ENCODE results near the gene AGA. TPM values are rescaled to one million over a fixed set of nuclear protein-coding genes. Genes with fewer than 3 reads are reported as not detected.
A peak's percentile ranks its signal among the peaks of the same experiment; 100 is the strongest.

The AGA gene
- total RNA-seq (10 to 100 TPM; 20.4 to 28.4 (median 24.0) TPM), polyA plus RNA-seq (10 to 100 TPM; 27.0 to 32.8 TPM), total RNA-seq (13.7 reads per million, percentile 42 among the genes with 10 or more reads in this experiment)

DNA sequence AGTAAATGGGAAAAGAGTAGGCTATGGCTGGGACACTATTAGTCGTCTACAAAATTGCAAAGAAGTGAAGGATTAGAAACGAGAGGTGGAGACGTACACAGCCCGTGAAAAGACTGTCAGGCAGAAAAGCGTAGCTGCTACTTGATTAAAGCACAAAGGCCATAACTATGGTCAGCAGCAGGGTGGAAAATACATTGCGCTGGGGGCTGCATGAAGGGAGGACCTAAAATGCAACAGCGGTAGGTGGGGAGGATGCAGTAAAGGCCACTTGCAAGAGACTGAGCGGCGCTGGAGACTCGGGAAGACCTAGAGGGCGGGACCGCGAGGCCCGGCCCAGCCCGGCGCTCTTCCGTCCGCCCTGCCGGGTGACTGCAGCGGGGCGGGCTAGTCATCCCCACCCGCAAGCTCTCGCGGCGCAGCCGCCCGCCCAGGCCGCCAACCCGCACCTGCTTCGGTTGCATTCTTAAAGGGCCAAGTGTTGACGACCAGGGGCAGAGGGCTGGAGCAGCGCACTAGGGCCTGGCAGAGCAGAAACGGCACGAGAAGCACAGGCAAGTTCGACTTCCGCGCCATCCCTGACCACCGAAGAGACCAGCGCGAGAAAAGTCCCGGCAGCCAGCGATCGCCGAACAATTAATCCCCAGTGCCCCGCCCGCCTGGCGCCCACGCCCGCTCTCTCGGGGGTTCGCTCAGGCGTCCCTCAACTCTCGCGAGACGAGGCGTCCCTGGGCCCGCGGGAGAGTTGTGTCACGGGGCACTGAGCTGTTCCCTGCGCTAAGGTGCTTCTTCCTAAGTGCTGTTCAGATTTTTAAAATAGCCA is at the start of gene AGA:
TSS of gene AGA (minus strand) at position 635 of the 820 bp plus-strand sequence. CDS start at position 573, 62 bp downstream.
- H3K4me3 ChIP-seq (ENCODE audit: low read length): peak within 1 kb of the TSS; percentile 91
- H3K36me3 Mint-ChIP-seq: peaks cover 3 to 28% (median 11%) of the 10 kb centered on the region in 5 donors
- H3K27me3 ChIP-seq (ENCODE audit: control insufficient read depth in 2 of 2, insufficient read depth in 2 of 2, low read length in 2 of 2): no peaks in the 10 kb centered on the region
- ChIA-PET POLR2A (interaction anchor here (0.6 to 3.0 kb wide), 15 partner anchors 10 to 1416 kb away, joined by 3 to 72 read pairs (median 5); partner anchors contain the start of gene NEIL3), CTCF (interaction anchor here (1.5 to 2.0 kb wide), 3 partner anchors 48 to 75 kb away, joined by 5 to 6 read pairs (median 6); no protein-coding TSS in a partner anchor)
- H3K36me3 ChIP-seq (ENCODE audit: control insufficient read depth in 2 of 3, insufficient read depth in 3 of 3, low read length in 3 of 3): peaks cover 3 to 11% (median 8%) of the 10 kb centered on the region in 3 experiments
- ATAC-seq (peak; percentile 95), DNase-seq (peak; percentile 92 to 96 (median 95))
- peak within 1 kb of the TSS; percentile 83 for H3K27ac ChIP-seq (ENCODE audit: low read depth, low read length)
- no peaks in the 10 kb centered on the region for H3K27me3 Mint-ChIP-seq
- H3K9me3 Mint-ChIP-seq: no peaks in the 10 kb centered on the region
- peak within 1 kb of the TSS; percentile 85 to 96 (median 91) for H3K4me3 Mint-ChIP-seq
- H3K4me1 ChIP-seq (ENCODE audit: control insufficient read depth in 2 of 2, insufficient read depth in 2 of 2, low read length in 2 of 2): peaks cover 12 to 13% of the 10 kb centered on the region in 2 donors
- H3K4me1 Mint-ChIP-seq: peaks cover 17 to 44% (median 33%) of the 10 kb centered on the region in 7 donors
- intact Hi-C loops (cut with micrococcal nuclease): loop anchor here (1.0 to 5.0 kb wide), 12 partner anchors 40 to 1247 kb away; partner anchors contain the start of genes NEIL3 (in 2 of the 2), SPATA4 (in 1 of the 2) and SPCS3 (in 1 of the 2)
- peak within 1 kb of the TSS; percentile 90 to 100 (median 94) for H3K27ac Mint-ChIP-seq
- no peaks in the 10 kb centered on the region for H3K9me3 ChIP-seq (ENCODE audit: control insufficient read depth in 2 of 3, low read length in 3 of 3)

DNA sequence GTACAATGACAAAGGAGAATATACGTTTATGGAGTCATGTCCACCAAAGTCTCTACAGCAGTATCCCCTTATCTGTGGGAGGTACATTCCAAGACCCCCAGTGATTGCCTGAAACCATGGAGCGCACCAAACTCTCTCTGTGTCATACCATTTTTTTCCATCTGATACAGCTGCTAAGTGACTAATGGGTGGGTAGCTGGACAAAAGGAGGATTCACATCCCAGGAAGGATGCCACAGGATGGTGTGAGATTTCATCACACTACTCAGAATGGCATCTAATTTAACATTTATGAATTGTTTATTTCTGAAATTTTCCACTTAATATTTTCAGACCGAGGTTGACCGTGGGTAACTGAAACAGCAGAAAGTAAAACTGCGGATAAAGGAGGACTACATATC is 49.8 kb upstream of the AGA start:
- Histone ChIP-seq H3K27me3 (ENCODE audit: control insufficient read depth in 2 of 2, insufficient read depth in 2 of 2, low read length in 2 of 2) (no peaks in the 10 kb centered on the region), H3K27ac (ENCODE audit: low read depth, low read length) (no peak overlapping the region), H3K36me3 (ENCODE audit: control insufficient read depth in 2 of 3, insufficient read depth in 3 of 3, low read length in 3 of 3) (no peaks in the 10 kb centered on the region), H3K4me3 (ENCODE audit: low read length) (no peak overlapping the region), H3K4me1 (ENCODE audit: control insufficient read depth in 2 of 2, insufficient read depth in 2 of 2, low read length in 2 of 2) (no peaks in the 10 kb centered on the region), H3K9me3 (ENCODE audit: control insufficient read depth in 2 of 3, low read length in 3 of 3) (no peaks in the 10 kb centered on the region)
- H3K27ac Mint-ChIP-seq: no peak overlapping the region
- POLR2A ChIA-PET: no interaction called here
- ATAC-seq (no peak), DNase-seq (no peak)
- H3K9me3 Mint-ChIP-seq: no peaks in the 10 kb centered on the region
- no peak overlapping the region for H3K4me3 Mint-ChIP-seq
- H3K4me1 Mint-ChIP-seq: peaks cover 0 to 8% (median 0%) of the 10 kb centered on the region in 7 donors
- intact Hi-C loops (cut with micrococcal nuclease): no loop called here
- CTCF ChIA-PET: interaction anchor here (0.6 kb wide), 1 partner anchor 9 kb away, joined by 3 read pairs; no protein-coding TSS in a partner anchor
- peaks cover 0 to 14% (median 0%) of the 10 kb centered on the region in 5 donors for H3K36me3 Mint-ChIP-seq
- H3K27me3 Mint-ChIP-seq: peaks cover 0 to 4% (median 0%) of the 10 kb centered on the region in 5 donors

DNA sequence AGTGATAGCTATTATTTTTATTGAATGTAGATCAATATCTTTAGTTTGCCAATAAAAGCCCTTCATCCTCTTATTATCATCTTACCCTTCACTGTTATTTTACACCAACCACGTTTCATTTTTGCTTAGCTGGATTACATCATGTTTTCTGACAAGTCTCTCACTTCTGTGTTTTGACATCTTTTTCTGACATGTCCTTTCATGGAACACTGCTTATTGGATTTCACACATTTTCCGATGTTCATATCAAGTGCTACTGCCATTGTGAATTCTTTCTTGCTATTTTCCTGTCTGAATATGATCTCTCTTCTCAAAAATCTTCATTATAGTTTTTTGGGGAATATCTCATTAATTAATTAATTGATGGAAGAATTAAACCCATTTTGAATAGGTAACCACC is 48.5 kb upstream of the AGA start:
- Histone ChIP-seq H3K4me3 (ENCODE audit: low read length) (no peak overlapping the region), H3K27ac (ENCODE audit: low read depth, low read length) (no peak overlapping the region), H3K27me3 (ENCODE audit: control insufficient read depth in 2 of 2, insufficient read depth in 2 of 2, low read length in 2 of 2) (no peaks in the 10 kb centered on the region), H3K9me3 (ENCODE audit: control insufficient read depth in 2 of 3, low read length in 3 of 3) (no peaks in the 10 kb centered on the region), H3K36me3 (ENCODE audit: control insufficient read depth in 2 of 3, insufficient read depth in 3 of 3, low read length in 3 of 3) (no peaks in the 10 kb centered on the region), H3K4me1 (ENCODE audit: control insufficient read depth in 2 of 2, insufficient read depth in 2 of 2, low read length in 2 of 2) (no peaks in the 10 kb centered on the region)
- intact Hi-C loops (cut with micrococcal nuclease): no loop called here
- ATAC-seq (no peak), DNase-seq (no peak)
- ChIA-PET CTCF (no interaction called here), POLR2A (no interaction called here)
- H3K27me3 Mint-ChIP-seq: peaks cover 0 to 4% (median 0%) of the 10 kb centered on the region in 5 donors
- no peak overlapping the region for H3K27ac Mint-ChIP-seq
- H3K9me3 Mint-ChIP-seq: no peaks in the 10 kb centered on the region
- H3K4me3 Mint-ChIP-seq: no peak overlapping the region
- peaks cover 0 to 15% (median 4%) of the 10 kb centered on the region in 5 donors for H3K36me3 Mint-ChIP-seq
- peaks cover 0 to 8% (median 0%) of the 10 kb centered on the region in 7 donors for H3K4me1 Mint-ChIP-seq

DNA sequence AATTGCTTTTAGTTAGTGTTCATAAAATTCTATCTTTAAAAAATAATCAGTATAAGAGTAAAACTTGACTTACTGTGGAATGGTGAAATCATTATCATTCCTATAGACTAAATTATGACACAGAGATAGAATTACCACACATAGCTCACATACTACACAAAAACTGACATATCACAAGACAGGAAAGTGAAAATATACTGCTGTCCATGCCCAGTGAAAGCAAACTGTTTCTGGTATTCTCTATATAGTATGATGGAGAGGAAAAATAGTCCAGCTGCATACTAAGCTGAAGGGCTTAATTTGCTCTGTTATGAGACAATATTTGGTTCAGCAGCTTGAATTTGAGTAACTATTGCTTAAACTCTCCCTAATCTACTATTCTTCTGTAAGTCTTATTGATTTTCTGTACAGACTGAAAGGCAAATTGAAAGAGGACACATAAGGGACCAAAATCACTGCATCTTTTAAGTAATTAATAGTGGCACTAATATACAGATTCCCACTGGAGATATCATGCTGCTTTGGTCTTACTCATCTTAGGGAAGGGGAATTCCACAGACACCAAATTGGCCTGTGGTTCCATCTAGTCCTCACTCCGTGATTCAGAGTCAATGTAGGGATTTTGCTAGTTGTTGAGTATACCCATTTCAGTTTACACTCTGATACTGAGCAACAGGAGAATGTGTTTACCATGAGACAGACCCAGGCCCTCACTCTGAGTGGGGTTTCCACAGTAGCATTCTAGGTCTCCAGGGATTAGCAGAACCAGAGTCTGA is 47.4 kb upstream of the AGA start:
- no peak for ATAC-seq
- intact Hi-C loops (cut with micrococcal nuclease): no loop called here
- no peaks in the 10 kb centered on the region for H3K9me3 ChIP-seq (ENCODE audit: control insufficient read depth in 2 of 3, low read length in 3 of 3)
- H3K27ac ChIP-seq (ENCODE audit: low read depth, low read length): no peak overlapping the region
- no peak overlapping the region for H3K4me3 ChIP-seq (ENCODE audit: low read length)
- no peaks in the 10 kb centered on the region for H3K27me3 ChIP-seq (ENCODE audit: control insufficient read depth in 2 of 2, insufficient read depth in 2 of 2, low read length in 2 of 2)
- H3K36me3 Mint-ChIP-seq: peaks cover 0 to 22% (median 4%) of the 10 kb centered on the region in 5 donors
- ChIA-PET CTCF (no interaction called here), POLR2A (no interaction called here)
- H3K4me1 Mint-ChIP-seq: peaks cover 0 to 10% (median 0%) of the 10 kb centered on the region in 7 donors
- H3K4me1 ChIP-seq (ENCODE audit: control insufficient read depth in 2 of 2, insufficient read depth in 2 of 2, low read length in 2 of 2): no peaks in the 10 kb centered on the region
- DNase-seq: no peak
- peaks cover 0 to 4% (median 0%) of the 10 kb centered on the region in 5 donors for H3K27me3 Mint-ChIP-seq
- no peak overlapping the region for H3K27ac Mint-ChIP-seq
- no peak overlapping the region for H3K4me3 Mint-ChIP-seq
- no peaks in the 10 kb centered on the region for H3K9me3 Mint-ChIP-seq
- no peaks in the 10 kb centered on the region for H3K36me3 ChIP-seq (ENCODE audit: control insufficient read depth in 2 of 3, insufficient read depth in 3 of 3, low read length in 3 of 3)

DNA sequence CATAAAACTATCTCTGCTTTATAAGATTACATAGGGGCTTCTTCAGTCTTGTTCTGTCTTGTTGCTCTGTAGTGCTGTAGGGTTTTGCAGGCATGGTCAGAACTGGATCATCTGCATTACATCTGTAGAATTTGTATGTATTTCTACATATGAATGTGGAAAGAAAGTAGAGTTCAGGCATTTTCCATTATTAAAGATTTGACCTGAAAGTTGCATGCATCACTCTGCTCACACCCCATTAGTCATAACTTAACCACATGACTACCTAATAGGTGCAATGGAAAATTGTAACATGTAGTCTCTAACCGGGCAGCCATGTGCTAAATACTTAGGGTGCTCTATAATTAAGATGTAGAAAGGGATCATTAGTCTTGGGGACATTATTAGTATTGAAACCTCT is 45.7 kb upstream of the AGA start:
- peaks cover 0 to 22% (median 4%) of the 10 kb centered on the region in 5 donors for H3K36me3 Mint-ChIP-seq
- ATAC-seq (no peak), DNase-seq (no peak)
- Histone ChIP-seq H3K9me3 (ENCODE audit: control insufficient read depth in 2 of 3, low read length in 3 of 3) (no peaks in the 10 kb centered on the region), H3K36me3 (ENCODE audit: control insufficient read depth in 2 of 3, insufficient read depth in 3 of 3, low read length in 3 of 3) (no peaks in the 10 kb centered on the region), H3K27me3 (ENCODE audit: control insufficient read depth in 2 of 2, insufficient read depth in 2 of 2, low read length in 2 of 2) (no peaks in the 10 kb centered on the region), H3K4me3 (ENCODE audit: low read length) (no peak overlapping the region), H3K27ac (ENCODE audit: low read depth, low read length) (no peak overlapping the region), H3K4me1 (ENCODE audit: control insufficient read depth in 2 of 2, insufficient read depth in 2 of 2, low read length in 2 of 2) (peaks cover 0 to 4% of the 10 kb centered on the region in 2 donors)
- ChIA-PET CTCF (no interaction called here), POLR2A (no interaction called here)
- intact Hi-C loops (cut with micrococcal nuclease): no loop called here
- H3K4me3 Mint-ChIP-seq: no peak overlapping the region
- no peaks in the 10 kb centered on the region for H3K27me3 Mint-ChIP-seq
- no peaks in the 10 kb centered on the region for H3K9me3 Mint-ChIP-seq
- H3K4me1 Mint-ChIP-seq: peaks cover 0 to 15% (median 9%) of the 10 kb centered on the region in 7 donors
- H3K27ac Mint-ChIP-seq: no peak overlapping the region

DNA sequence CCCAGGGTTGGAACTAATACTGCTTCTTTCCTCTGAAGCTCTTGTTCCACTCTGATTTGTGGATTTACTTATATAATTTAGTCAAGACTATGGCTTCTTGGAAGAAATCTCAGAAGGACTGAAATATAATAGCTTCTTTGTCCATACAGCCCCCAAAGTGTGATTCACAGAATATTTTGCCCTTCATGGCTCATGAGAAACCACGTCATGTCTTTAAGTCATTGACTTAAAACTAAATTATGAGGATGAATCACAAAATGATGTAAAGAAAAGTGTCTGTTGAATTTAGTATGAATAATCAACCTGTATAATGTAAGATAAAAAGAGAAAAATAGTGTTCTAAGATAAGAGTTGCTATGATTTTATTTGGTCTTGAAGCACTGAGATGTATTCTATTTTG is 43.3 kb upstream of the AGA start:
- Mint-ChIP-seq H3K36me3 (peaks cover 0 to 22% (median 4%) of the 10 kb centered on the region in 5 donors), H3K27ac (no peak overlapping the region), H3K4me3 (no peak overlapping the region), H3K9me3 (no peaks in the 10 kb centered on the region), H3K4me1 (peaks cover 0 to 20% (median 13%) of the 10 kb centered on the region in 7 donors), H3K27me3 (no peaks in the 10 kb centered on the region)
- intact Hi-C loops (cut with micrococcal nuclease): no loop called here
- peaks cover 0 to 4% of the 10 kb centered on the region in 2 donors for H3K4me1 ChIP-seq (ENCODE audit: control insufficient read depth in 2 of 2, insufficient read depth in 2 of 2, low read length in 2 of 2)
- DNase-seq (no peak), ATAC-seq (no peak)
- H3K9me3 ChIP-seq (ENCODE audit: control insufficient read depth in 2 of 3, low read length in 3 of 3): no peaks in the 10 kb centered on the region
- H3K27me3 ChIP-seq (ENCODE audit: control insufficient read depth in 2 of 2, insufficient read depth in 2 of 2, low read length in 2 of 2): no peaks in the 10 kb centered on the region
- CTCF ChIA-PET: no interaction called here
- POLR2A ChIA-PET: no interaction called here
- no peak overlapping the region for H3K4me3 ChIP-seq (ENCODE audit: low read length)
- H3K36me3 ChIP-seq (ENCODE audit: control insufficient read depth in 2 of 3, insufficient read depth in 3 of 3, low read length in 3 of 3): no peaks in the 10 kb centered on the region
- no peak overlapping the region for H3K27ac ChIP-seq (ENCODE audit: low read depth, low read length)
